Stimulated activated CD8-positive, alpha-beta memory T cell treated with anti-CD3 and anti-CD28 coated beads, Interleukin-7, amount 100 ng/mL, for 48 hours (primary cell): ENCODE data around the gene TMEM178B.
"Not testable (repeated sequence)": the region's sequence is repeated elsewhere in the genome, so short reads cannot be mapped to it uniquely, and the experiment has no call there.

ENCODE experiments used
- DNase-seq, 2 donors: peaks; one replicate each; pipeline ENCODE4 v3.0.0-alpha.2; 2020; ENCODE audit warnings: low read depth in 1 of 2; ENCODE audit errors: extremely low read depth in 1 of 2

The TMEM178B gene

DNA sequence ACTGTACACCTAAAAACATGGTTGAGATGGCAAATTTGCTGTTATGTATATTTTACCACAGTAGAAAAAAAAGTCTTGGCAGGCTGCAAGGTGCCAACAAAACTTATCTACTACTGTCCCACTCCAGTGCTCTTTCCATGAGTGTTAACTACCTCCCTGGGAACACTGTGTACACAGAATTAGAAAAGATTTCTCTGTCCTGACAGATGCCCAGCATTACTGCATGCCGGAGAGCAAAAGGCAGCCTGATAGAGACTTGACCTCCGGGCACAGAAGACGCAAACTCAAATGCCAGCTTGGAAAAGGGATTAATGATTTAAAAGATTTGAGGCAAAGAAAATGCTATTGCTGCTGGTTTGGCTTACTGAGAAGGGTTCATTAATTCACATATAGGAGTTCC, 228.8 kb downstream of the TMEM178B start:
- no peak for DNase-seq

DNA sequence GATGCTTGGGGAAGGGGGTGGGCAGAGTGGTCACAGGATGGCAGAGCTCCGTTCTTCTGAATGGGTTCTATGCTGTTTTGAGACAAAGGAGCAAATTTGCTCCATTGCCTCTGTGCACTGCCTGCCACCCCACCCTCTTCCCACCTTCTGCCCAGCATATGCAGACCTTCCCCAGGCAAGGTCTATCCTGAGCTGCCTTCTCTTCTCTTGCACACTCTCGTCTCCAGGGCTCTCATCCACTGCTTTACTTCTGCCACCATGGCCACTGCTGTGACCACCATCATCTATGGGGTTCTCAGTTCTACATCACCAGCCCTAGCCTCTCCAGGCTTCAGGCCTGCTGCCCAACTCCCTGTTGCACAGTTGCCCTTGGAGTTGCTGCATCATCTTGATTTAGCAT, 230.4 kb downstream of the TMEM178B start:
- DNase-seq, result no peak

DNA sequence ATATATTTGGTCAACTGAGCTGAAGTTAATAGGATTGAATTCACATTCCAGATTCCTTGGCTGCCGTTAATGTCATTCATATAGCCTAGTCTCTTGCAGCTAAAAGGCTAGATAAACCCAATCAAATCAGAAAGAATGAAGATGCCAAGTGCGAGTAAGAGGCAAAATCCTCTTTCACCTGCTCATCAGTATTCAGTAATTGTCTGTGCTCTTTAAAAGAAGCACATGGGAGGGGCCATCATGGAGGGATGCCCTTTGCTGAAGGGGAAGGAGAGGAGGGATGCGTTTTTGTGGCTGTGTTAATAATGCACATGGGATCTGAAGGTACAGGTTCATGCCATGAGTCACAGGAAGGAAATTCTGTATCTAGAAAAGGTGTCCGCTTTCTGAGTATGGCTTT, 232.2 kb downstream of the TMEM178B start:
- no peak for DNase-seq

DNA sequence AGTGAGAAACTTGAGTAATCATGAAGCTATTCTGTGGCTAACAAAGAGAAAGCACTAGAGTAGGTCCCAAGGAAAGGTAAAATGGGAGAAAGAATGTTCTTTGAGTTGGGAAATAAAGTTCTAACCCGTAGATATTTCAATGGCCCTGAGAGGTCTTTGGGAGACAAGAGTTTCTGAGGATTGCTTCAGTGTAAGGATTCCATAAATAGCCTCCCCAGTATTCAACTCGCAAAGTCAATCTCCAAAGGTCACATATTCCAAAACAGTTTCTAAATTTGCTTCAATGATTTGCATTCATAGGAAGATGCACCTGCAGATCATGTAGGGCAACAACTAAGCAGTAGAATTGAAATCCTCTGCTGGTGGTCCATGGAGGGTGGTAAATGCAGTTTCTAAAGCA, 238.5 kb downstream of the TMEM178B start:
- DNase-seq, result no peak

GRCh38 chr7:141312828-141313521, 239.1 kb downstream of the TMEM178B start:
- DNase-seq, result no peak

DNA sequence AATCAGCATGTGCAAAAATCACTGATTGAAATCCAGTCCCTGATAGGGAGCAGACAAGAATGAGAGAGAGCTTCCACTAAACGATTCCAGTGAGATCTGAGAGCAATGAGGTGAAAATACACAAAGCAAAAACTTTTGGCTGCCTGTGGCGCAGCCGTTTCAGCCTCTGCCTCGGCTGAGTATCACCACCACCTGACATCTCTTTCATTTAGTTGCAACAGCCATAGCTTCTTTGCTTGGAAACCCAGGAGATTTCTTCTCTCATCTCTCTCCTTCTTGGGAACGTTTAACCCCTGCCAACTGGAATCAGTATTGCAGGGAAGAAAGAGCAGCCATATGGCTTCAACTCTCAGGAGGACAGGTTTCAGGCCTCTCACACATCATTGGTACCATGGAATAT, 240.0 kb downstream of the TMEM178B start:
- DNase-seq, result no peak

- DNase-seq, result no peak
These were observed 243.2 kb downstream of the TMEM178B start for GRCh38 chr7:141317033-141317585.

DNA sequence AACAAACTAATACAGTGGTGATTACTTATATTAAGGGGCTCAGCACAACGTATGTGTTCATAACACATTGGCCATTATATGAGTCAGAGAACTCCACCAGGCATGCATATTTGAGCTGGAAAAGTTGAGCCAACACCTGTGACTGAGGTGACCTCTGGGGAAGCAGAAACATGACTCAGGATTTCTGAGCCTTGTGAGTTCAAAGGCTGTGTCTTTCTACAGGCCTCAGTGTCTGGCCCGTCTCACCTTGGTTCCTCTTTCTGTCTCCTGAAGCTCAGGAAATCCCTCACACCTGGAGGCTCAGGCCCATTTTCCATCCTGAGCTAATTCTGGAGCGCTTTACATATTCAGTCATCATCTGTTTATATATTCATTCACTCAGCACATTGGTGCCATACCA, 246.4 kb downstream of the TMEM178B start:
- no peak for DNase-seq

DNA sequence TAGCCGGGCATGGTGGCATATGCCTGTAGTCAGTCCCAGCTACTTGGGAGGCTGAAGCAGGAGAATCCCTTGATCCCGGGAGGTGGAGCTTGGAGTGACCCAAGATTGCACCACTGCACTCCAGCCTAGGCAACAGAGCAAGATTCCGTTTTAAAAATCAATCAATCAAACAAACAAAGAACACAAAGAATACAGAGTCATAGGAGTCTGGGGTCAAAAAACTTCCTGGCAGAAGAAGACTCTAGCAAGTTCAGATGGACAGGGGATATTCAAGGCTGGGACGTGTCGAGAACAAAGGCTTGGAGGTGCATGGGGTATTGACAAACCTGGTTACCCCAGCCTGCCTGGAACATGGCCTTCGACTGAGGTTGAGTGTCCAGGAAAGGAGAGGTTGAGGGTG, 248.5 kb downstream of the TMEM178B start:
- no peak for DNase-seq

GRCh38 chr7:141323826-141324225, 250.0 kb downstream of the TMEM178B start:
- no peak for DNase-seq

GRCh38 chr7:141324870-141325269, 251.0 kb downstream of the TMEM178B start:
- no peak for DNase-seq

DNA sequence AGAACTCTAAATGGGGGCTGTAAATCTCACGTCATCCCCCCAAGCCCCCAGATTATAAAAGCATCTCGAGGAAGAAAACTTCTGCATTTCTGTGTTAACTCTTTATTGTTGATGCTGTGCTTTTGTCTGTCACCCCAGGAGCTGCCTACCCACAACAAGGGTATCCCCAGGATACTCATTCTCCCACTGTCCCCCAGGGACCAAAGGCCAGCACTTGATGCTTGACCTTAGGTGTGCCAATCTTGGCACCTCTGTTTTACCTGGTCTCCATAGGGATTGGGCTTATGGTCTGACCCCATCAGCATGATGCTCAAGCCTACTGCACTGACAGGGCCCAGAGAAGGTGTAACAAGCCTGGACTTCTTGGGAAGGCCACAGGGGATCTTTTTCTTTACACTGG, 251.4 kb downstream of the TMEM178B start:
- no peak for DNase-seq

DNA sequence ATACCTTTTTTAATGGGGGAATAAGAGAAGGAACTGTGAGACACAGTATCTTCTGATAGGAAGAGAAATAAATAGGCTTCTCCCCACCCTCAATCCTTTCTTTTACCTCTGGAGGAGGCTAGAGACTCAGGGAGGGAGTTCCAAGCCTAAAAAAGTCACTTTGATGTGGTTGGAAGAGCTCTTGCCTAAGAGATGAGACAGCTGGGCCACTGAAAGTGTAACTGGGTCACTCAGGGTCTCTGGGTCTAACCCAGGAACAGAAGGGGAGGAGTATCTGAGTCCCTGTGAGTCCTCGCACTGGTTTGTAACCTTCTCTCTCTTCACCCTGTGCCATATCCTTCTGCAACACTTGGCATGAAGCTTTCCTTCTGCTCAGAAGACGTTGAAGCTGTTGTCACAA, 254.4 kb downstream of the TMEM178B start:
- no peak for DNase-seq

GRCh38 chr7:141330285-141330684, 256.4 kb downstream of the TMEM178B start:
- DNase-seq, result not testable (repeated sequence)

GRCh38 chr7:141333459-141333858, 259.6 kb downstream of the TMEM178B start:
- no peak for DNase-seq

DNA sequence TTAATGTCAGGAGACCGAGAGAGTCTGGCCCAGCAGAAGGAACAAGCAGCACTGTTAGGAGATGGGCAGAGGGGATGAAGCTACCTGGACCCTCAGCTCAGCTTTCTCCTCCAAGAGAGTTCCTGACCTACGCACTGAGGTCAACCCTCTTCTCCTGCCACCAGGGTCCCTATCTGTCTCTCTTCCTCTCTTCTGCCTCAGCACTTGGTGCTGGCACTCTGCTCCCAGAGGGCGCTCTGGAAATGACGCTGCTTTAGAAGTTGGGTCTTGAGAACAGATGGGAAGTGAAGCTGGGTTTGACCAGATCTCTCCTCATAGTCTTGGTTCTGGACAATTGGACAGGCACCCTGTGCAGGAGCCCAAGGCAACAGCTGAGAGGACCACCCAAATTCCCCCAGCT, 261.3 kb downstream of the TMEM178B start:
- DNase-seq, result no peak

GRCh38 chr7:141339603-141340002, 265.7 kb downstream of the TMEM178B start:
- no peak for DNase-seq

DNA sequence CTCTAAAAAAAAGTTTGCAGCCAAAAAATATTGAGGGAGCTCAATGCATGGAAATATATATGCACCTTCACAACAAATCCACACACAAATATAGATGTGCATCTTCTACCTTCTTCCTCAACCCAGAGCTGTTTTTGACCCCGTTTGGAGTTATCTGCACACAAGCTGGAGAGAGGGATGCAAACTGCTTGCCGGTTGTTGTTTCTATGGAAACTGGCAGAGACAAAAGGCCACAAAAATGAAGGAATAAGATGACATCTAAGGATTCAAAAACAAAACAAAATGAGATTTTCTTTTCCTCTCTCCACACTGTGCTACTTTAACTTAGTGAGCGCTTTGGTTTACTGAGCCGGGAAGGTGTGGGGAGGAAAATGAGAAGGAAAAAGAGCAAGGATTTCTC, 267.1 kb downstream of the TMEM178B start:
- no peak for DNase-seq

GRCh38 chr7:141342621-141343408, 269.0 kb downstream of the TMEM178B start:
- DNase-seq, result no peak

- DNase-seq, result no peak
These were observed 270.5 kb downstream of the TMEM178B start for GRCh38 chr7:141344153-141344935.

GRCh38 chr7:141348728-141349127, 274.9 kb downstream of the TMEM178B start:
- DNase-seq, result no peak
